GM12864 (cell line): ENCODE results near the gene TNNI2.

ENCODE experiments used
- DNase-seq: peaks from one replicate; pipeline ENCODE4 v3.0.0-alpha.2; 2011; ENCODE audit warnings: low read depth
- H3K4me3 ChIP-seq: 2 replicates; pipeline ENCODE4 v1.5.1; 2011; ENCODE audit warnings: mild to moderate bottlenecking, low read depth, low read length, control low read depth
- TF ChIP-seq, protein P1 (sequence below): IDR thresholded peaks from 2 replicates; pipeline ENCODE4 v1.5.1; 2011; ENCODE audit warnings: low read depth, mild to moderate bottlenecking, moderate library complexity, low read length, control low read depth, inconsistent platforms; ENCODE audit errors: missing control alignments

Gene TNNI2

DNA sequence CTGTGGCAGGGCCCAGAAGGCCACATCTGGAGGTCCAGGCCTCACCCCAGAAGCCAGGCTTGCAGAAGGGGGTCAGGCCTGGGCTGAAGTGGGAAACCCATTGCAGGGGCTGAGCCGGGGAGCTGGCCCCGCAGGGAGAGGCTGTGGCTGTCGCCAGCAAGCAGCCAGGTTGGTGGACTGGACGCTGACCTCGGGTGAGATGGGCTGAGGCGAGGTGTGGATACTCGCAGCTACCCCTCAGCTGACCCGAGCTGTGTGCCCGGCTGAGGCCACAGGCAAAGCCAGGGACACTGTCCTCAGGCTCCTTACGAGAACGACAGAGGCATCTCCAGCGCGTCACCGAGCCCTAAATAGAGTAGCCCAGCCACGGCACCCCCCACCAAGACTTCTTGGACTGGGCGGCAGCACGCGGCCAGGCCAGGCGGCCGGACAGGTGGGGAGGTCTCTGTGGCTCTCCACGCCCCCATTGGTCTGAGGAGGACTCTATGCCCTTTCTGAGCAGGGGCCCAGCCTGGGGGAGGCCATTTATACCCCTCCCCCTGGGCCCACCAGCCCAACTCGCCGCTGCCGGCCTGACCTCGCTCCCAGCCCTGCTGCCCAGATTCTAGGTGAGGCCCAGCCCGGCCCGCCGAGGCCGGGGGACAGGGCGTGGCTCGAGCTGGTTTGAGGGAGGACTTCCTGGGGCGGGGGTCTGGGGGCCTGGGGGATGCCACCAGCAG, at the start of gene TNNI2:
Gene TNNI2 (plus strand): TSS at position 556 of the 719 bp plus-strand sequence. CDS start 716 bp downstream, outside the sequence.
- TF ChIP-seq, protein P1, sequence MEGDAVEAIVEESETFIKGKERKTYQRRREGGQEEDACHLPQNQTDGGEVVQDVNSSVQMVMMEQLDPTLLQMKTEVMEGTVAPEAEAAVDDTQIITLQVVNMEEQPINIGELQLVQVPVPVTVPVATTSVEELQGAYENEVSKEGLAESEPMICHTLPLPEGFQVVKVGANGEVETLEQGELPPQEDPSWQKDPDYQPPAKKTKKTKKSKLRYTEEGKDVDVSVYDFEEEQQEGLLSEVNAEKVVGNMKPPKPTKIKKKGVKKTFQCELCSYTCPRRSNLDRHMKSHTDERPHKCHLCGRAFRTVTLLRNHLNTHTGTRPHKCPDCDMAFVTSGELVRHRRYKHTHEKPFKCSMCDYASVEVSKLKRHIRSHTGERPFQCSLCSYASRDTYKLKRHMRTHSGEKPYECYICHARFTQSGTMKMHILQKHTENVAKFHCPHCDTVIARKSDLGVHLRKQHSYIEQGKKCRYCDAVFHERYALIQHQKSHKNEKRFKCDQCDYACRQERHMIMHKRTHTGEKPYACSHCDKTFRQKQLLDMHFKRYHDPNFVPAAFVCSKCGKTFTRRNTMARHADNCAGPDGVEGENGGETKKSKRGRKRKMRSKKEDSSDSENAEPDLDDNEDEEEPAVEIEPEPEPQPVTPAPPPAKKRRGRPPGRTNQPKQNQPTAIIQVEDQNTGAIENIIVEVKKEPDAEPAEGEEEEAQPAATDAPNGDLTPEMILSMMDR = no peak
- DNase-seq = no peak
- no peak within 1 kb of the TSS for H3K4me3 ChIP-seq

DNA sequence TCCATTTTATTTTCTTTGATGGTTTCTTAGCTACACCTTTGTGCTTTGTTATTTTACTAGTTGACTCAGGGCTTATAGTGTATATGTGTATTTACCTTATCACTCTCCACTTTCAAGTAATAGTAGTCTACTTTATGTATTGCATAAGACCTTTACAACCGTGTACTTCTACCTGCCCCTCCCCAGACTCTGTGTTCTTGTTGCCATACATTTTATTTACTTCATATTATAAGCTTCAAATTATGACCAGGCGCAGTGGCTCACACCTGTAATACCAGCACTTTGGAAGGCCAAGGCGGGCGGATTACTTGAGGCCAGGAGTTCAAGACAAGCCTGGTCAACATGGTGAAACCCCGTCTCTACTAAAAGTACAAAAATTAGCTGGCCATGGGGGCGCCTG, 46.9 kb upstream of the TNNI2 start:
- H3K4me3 ChIP-seq = no peak overlapping the region
- TF ChIP-seq, protein P1 = no peak
- DNase-seq = no peak

DNA sequence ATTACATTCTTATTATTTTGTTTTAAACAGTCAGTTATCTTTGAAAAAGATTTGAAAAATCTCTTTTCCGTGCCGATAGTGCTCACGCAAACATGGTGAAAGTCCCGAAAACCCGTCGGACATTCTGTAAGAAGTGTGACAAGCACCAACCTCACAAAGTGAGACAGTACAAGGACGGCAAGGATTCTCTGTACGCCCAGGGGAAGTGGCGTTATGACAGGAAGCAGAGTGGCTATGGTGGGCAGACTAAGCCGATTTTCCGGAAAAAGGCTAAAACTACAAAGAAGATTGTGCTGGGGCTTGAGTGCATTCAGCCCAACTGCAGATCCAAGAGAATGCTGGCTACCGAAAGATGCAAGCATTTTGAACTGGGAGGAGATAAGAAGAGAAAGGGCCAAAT, 46.3 kb upstream of the TNNI2 start:
- TF ChIP-seq, protein P1 = no peak

DNA sequence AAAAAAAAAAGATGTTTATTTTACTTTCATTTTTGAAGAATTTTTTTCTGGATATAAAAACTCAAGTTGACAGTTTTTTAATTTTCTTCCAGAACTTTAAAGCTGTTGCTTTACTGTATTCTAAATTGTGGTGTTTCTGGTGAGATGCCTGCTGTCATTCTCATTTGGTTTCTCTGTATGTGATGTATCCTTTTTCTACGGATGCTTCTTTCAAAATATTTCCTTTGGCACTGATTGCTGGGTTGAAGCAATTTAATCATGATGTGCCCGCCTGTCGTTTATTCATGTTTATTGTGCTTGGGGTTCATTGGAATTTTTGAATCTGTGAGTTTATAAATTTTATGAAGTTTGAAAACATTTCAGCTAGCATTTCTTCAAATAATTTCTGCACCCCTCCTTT, 45.7 kb upstream of the TNNI2 start:
- DNase-seq = no peak
- no peak overlapping the region for H3K4me3 ChIP-seq
- TF ChIP-seq, protein P1 = no peak

More for the DNA sequence above, 46.3 kb upstream of the TNNI2 start:
- DNase-seq = no peak
- H3K4me3 ChIP-seq = no peak overlapping the region

DNA sequence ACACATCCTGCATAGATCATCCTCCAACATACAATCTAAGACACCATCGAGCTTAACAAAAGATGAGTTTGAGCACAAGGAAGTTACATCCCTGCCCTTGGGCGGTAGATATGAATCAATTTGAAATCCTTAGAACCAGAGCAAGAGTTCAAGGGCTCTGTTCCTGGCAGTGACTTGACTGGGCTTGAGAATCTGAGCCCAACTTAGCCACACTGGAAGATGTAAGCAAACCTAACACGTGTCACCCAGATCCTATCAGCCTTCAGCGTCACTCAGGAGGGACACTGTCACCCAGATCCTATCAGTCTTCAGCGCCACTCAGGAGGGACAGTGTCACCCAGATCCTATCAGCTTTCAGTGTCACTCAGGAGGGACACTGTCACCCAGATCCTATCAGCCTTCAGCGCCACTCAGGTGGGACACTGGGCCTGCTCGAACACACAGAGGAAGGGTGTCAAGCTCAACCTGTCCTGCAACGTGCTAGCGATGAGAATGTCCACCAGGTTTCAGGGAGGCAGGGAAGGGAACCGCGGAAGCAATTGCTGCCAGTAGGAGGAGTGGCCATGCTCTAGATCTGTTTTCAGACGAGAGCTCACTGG, 42.3 kb upstream of the TNNI2 start:
- TF ChIP-seq, protein P1 = no peak
- no peak overlapping the region for H3K4me3 ChIP-seq
- no peak for DNase-seq

DNA sequence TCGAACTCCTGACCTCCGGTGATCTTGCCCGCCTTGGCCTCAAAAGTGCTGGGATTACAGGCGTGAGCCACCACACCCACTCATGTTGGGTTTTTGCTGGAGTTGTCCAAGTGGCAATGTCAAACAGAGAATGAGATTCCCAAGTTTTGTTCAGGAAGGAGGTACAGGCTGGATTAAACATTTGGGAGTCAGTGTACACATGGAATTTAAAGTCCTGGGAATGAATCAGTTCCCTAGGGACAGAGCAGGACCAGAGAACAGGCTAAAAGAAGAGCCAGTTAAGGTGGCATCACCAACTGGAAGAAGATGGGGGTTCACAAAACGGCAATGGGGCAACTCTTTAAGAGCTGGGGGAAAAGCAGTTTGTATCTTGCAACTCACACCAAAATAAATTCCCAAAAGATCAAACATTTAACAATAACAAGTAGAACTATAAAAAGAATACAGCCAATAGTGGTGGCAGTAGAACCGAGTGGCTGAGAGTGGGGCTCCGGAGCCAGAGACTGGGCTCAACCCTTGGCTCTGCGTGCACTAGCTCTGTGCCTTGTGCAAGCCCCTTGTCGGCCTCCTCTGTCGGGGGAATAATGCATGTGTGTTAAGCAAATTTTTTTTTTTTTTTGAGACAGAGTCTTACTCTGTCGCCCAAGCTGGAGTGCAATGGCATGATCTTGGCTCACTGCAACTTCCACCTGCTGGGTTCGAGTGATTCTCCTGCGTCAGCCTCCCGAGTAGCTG, 41.2 kb upstream of the TNNI2 start:
- H3K4me3 ChIP-seq = no peak overlapping the region
- TF ChIP-seq, protein P1 = no peak
- no peak for DNase-seq
